Common myeloid progenitor, CD34-positive (primary cell): ENCODE results near the gene LINC00305.

Experiments
- CTCF ChIA-PET: fragments of 350-600 bp; sonication (Branson Sonifier 250); formaldehyde crosslinking; loops from one replicate; lab custom pipeline; 2021; ENCODE audit warnings: antibody characterized with exemption; lab: Charles Lee
- POLR2A ChIA-PET: fragments of 350-600 bp; sonication (Branson Sonifier 250); formaldehyde crosslinking; loops from one replicate; lab custom pipeline; 2021; ENCODE audit warnings: antibody characterized with exemption; lab: Charles Lee
- DNase-seq, 3 donors: peaks; one replicate each; pipeline versions ENCODE4 v3.0.0 to v3.0.0-alpha.2; 2013
- H3K27ac ChIP-seq, 2 experiments: 1 replicate in 1 of 2; 2 replicates in 1 of 2; pipeline ENCODE4 v1.7.0; 2013; ENCODE audit warnings: inconsistent platforms in 2 of 2, low read length in 2 of 2, mild to moderate bottlenecking in 2 of 2, low read depth in 1 of 2, moderate library complexity in 1 of 2; ENCODE audit not compliant: severe bottlenecking in 2 of 2, insufficient read depth in 1 of 2, poor library complexity in 1 of 2
- H3K27me3 ChIP-seq, 5 experiments: replicated peaks in 2 of 5; 1 replicate in 3 of 5; 2 replicates in 2 of 5; pipeline versions ENCODE4 v1.6.1 to v1.7.0; 2013; ENCODE audit warnings: low read length in 4 of 5, mild to moderate bottlenecking in 2 of 5, moderate library complexity in 2 of 5, inconsistent platforms in 1 of 5; ENCODE audit not compliant: insufficient read depth in 5 of 5, control insufficient read depth in 4 of 5
- H3K36me3 ChIP-seq, 4 experiments: 1 replicate in 2 of 4; 2 replicates in 2 of 4; pipeline versions ENCODE4 v1.6.1 to v1.7.0; 2013; ENCODE audit warnings: low read length in 3 of 4, control low read depth in 1 of 4, mild to moderate bottlenecking in 1 of 4; ENCODE audit not compliant: control insufficient read depth in 4 of 4, insufficient read depth in 4 of 4
- H3K4me1 ChIP-seq, 4 experiments: 1 replicate in 3 of 4; 2 replicates in 1 of 4; pipeline versions ENCODE4 v1.6.1 to v1.7.1; 2013; ENCODE audit warnings: low read length in 3 of 4, mild to moderate bottlenecking in 3 of 4, control low read depth in 1 of 4, inconsistent platforms in 1 of 4, moderate library complexity in 1 of 4; ENCODE audit not compliant: control insufficient read depth in 4 of 4, insufficient read depth in 4 of 4; ENCODE audit errors: control extremely low read depth in 1 of 4
- H3K4me3 ChIP-seq, 7 experiments: 1 replicate in 4 of 7; 2 replicates in 3 of 7; pipeline versions ENCODE4 v1.5.1 to v1.7.0; 2013; ENCODE audit warnings: mild to moderate bottlenecking in 7 of 7, low read length in 6 of 7, moderate library complexity in 6 of 7, inconsistent platforms in 2 of 7, low read depth in 2 of 7, control low read depth in 1 of 7; ENCODE audit not compliant: insufficient read depth in 4 of 7, control insufficient read depth in 1 of 7; ENCODE audit errors: extremely low read depth in 1 of 7
- H3K9me3 ChIP-seq, 5 experiments: 1 replicate in 4 of 5; 2 replicates in 1 of 5; pipeline versions ENCODE4 v1.6.1 to v1.7.1; 2013; ENCODE audit warnings: low read length in 4 of 5, mild to moderate bottlenecking in 2 of 5, inconsistent platforms in 1 of 5, low read depth in 1 of 5, moderate library complexity in 1 of 5; ENCODE audit not compliant: control insufficient read depth in 4 of 5, insufficient read depth in 2 of 5; ENCODE audit errors: control extremely low read depth in 1 of 5
- WGBS: methylation state at CpG from one replicate; pipeline ENCODE4 v1.1.5; 2013; ENCODE audit not compliant: insufficient coverage; 5-methylcytosine and 5-hydroxymethylcytosine counted together

LINC00305 gene

DNA sequence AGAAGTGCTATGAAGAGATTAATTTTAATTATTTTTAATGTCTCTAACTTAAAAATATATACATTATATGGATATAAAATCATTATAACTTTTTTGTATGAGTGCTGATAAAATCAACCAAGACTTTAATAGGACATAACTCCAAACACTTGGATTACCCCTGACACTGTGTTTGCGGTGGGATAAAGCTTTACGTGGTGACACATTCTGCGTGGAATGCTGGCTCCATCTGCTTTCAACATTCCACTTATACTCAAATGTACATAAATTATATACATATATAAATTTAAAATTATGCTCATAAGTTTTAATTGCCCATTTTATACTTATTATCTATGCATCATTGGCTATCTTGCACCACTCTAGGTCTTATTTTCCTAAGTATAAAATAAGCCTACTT lies 30.5 kb downstream of the LINC00305 start:
- H3K9me3 ChIP-seq: peaks cover 0 to 2% (median 0%) of the 10 kb centered on the region in 5 experiments
- POLR2A ChIA-PET: no interaction called here
- no peaks in the 10 kb centered on the region for H3K27me3 ChIP-seq
- H3K27ac ChIP-seq: no peak overlapping the region
- no peaks in the 10 kb centered on the region for H3K36me3 ChIP-seq
- DNase-seq: no peak
- H3K4me1 ChIP-seq: no peaks in the 10 kb centered on the region
- H3K4me3 ChIP-seq: no peak overlapping the region
- CTCF ChIA-PET: interaction anchor here (0.8 to 3.7 kb wide), 2 partner anchors 23 to 292 kb away, joined by 3 to 17 read pairs; no protein-coding TSS in a partner anchor
- no CpG with 5 or more reads among the region's 3 CpGs for WGBS

DNA sequence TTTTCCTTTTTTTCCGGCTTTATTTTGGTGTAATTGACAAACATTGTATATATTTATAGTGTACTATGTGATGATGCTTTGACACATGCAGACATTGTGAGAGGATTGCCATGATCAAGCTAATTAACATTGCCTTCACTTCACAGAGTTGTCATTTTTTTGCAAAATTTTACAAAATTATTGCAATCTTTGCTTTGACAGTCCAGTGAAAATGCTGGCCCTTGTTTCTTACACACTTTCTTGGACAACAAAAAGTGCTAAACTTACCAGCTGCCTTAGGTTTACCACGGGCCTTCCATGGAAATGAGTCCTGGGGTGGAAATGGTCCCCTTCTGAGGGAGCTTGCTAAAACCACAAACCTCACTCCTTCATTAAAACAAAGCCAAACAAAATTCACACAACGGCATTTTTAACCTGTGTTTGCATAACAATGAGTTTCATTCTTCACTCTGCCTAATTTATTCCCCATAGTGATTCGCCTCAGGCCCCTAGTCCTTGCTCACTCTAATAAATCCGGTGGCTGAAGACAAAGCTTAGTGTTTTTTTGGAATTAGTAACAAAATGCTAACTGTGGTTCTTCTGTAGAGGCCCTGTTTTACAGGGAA lies 32.2 kb downstream of the LINC00305 start:
- POLR2A ChIA-PET: no interaction called here
- Histone ChIP-seq H3K4me3 (no peak overlapping the region), H3K27me3 (no peaks in the 10 kb centered on the region), H3K9me3 (peaks cover 0 to 2% (median 0%) of the 10 kb centered on the region in 5 experiments), H3K4me1 (no peaks in the 10 kb centered on the region), H3K36me3 (no peaks in the 10 kb centered on the region), H3K27ac (no peak overlapping the region)
- CTCF ChIA-PET: no interaction called here
- WGBS: 13% methylated on average over 1 of the region's 5 CpGs
- DNase-seq: no peak

DNA sequence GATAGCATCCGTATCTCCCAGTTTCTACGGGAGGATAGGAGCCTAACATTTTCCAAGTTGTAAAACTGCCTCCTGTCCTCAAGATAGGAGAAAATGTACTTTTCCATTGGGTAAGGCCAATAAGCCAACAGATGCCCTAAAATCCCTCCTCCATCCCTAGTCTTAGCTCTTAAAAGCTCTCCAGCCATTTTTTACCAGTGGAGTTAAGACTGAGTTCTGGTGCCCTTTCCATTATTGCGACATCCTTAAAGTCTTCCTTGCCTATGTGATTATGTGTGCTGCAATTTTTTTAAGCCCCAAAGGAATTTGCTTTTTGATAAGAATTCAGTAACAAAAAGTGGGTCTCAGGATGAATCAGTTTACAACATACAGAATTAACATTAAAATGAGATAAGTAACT lies 33.0 kb downstream of the LINC00305 start:
- ChIA-PET CTCF (no interaction called here), POLR2A (no interaction called here)
- Histone ChIP-seq H3K9me3 (peaks cover 0 to 2% (median 0%) of the 10 kb centered on the region in 5 experiments), H3K27me3 (no peaks in the 10 kb centered on the region), H3K36me3 (no peaks in the 10 kb centered on the region), H3K27ac (no peak overlapping the region), H3K4me1 (peaks cover 0 to 2% (median 0%) of the 10 kb centered on the region in 4 experiments), H3K4me3 (no peak overlapping the region)
- no peak for DNase-seq
- WGBS: 100% methylated on average over 2 of the region's 3 CpGs

GRCh38 chr18:64111950-64112349 lies 36.9 kb downstream of the LINC00305 start:
- Histone ChIP-seq H3K27me3 (no peaks in the 10 kb centered on the region), H3K9me3 (peaks cover 0 to 2% (median 0%) of the 10 kb centered on the region in 5 experiments), H3K27ac (no peak overlapping the region), H3K4me3 (no peak overlapping the region), H3K4me1 (peaks cover 0 to 3% (median under 1%) of the 10 kb centered on the region in 4 experiments), H3K36me3 (no peaks in the 10 kb centered on the region)
- CTCF ChIA-PET: interaction anchor here (0.7 to 1.3 kb wide), 2 partner anchors 55 to 299 kb away, joined by 3 to 5 read pairs; no protein-coding TSS in a partner anchor
- POLR2A ChIA-PET: no interaction called here
- DNase-seq: no peak
- 100% methylated on average over 4 of the region's 9 CpGs for WGBS

GRCh38 chr18:64110692-64111480 lies 38.0 kb downstream of the LINC00305 start:
- Histone ChIP-seq H3K4me3 (no peak overlapping the region), H3K9me3 (peaks cover 0 to 2% (median 0%) of the 10 kb centered on the region in 5 experiments), H3K27me3 (no peaks in the 10 kb centered on the region), H3K27ac (no peak overlapping the region), H3K36me3 (no peaks in the 10 kb centered on the region), H3K4me1 (peaks cover 0 to 3% (median under 1%) of the 10 kb centered on the region in 4 experiments)
- peak in 2 of 3 donors; percentile 5 to 23 for DNase-seq
- POLR2A ChIA-PET: no interaction called here
- CTCF ChIA-PET: interaction anchor here (1.2 to 1.3 kb wide), 2 partner anchors 9 to 300 kb away, joined by 5 read pairs; no protein-coding TSS in a partner anchor
- 44% methylated on average over 7 of the region's 7 CpGs for WGBS

DNA sequence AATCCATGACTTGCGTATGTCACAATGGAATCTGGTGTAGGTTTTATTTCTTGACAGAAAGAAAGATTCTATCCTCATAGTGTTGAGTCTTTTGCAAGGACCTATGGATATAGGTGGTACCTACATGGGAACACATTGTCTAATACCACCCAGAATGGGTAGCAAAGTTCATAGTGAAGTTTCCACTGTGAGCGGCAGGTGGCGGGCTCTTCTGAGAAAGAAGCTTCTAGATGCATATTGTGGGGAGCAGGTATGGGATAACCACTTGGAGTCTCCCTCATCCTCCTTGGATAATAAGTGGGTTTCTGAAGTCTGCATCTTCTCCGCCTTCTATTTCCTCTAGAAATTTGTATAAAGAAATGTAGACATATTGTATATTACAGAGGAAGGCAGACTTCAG lies 44.9 kb downstream of the LINC00305 start:
- Histone ChIP-seq H3K9me3 (peaks cover 0 to 2% (median 0%) of the 10 kb centered on the region in 5 experiments), H3K36me3 (no peaks in the 10 kb centered on the region), H3K4me1 (no peaks in the 10 kb centered on the region), H3K27ac (no peak overlapping the region), H3K4me3 (no peak overlapping the region), H3K27me3 (no peaks in the 10 kb centered on the region)
- no CpG with 5 or more reads among the region's 4 CpGs for WGBS
- ChIA-PET POLR2A (no interaction called here), CTCF (no interaction called here)
- no peak for DNase-seq
